IMR-90 (cell line): ENCODE results near the gene BAZ2B. TPM values are rescaled to one million over a fixed set of nuclear protein-coding genes. Genes with fewer than 3 reads are reported as not detected.

Experiments
- ATAC-seq: fragments of 200-7000 bp; cut with Tn5 transposase; 2 replicates; pipeline ENCODE4 v1.9.1; 2020; ENCODE audit warnings: low read depth, mild to moderate bottlenecking, moderate library complexity
- BruUV-seq: library from RNA; stranded (reverse); fragments of 400-500 nt; replicated peaks from 2 replicates; lab custom pipeline; 2021; lab: Mats Ljungman, UMichigan
- CTCF ChIA-PET: fragments of 300-600 bp; formaldehyde crosslinking; extraction: SDS; loops from one replicate; lab custom pipeline; 2021; ENCODE audit warnings: antibody characterized with exemption; lab: Yijun Ruan, JAX
- POLR2A ChIA-PET: fragments of 300-600 bp; sonication (Branson Sonifier 250); formaldehyde crosslinking; loops from one replicate; lab custom pipeline; 2022; ENCODE audit warnings: antibody characterized with exemption; ENCODE audit not compliant: unreplicated experiment; lab: Charles Lee
- DNase-seq: peaks from one replicate; pipeline ENCODE4 v3.0.0; 2013
- H2AFZ ChIP-seq: replicated peaks from 2 replicates; pipeline ENCODE3; 2013; ENCODE audit warnings: low read length, mild to moderate bottlenecking; ENCODE audit not compliant: poor library complexity
- H2AK5ac ChIP-seq: 2 replicates; pipeline ENCODE4 v1.6.1; 2013; ENCODE audit warnings: low read depth, low read length, inconsistent platforms
- H2AK9ac ChIP-seq: replicated peaks from 2 replicates; pipeline ENCODE3; 2013; ENCODE audit warnings: mild to moderate bottlenecking, low read depth, low read length, moderate library complexity; ENCODE audit not compliant: poor library complexity
- H2BK120ac ChIP-seq: 2 replicates; pipeline ENCODE4 v1.6.1; 2013; ENCODE audit warnings: low read depth, low read length, inconsistent platforms
- H2BK15ac ChIP-seq: 3 replicates; pipeline ENCODE4 v1.6.1; 2013; ENCODE audit warnings: low read depth, low read length, inconsistent platforms
- H2BK20ac ChIP-seq: 2 replicates; pipeline ENCODE4 v1.6.1; 2013; ENCODE audit warnings: low read depth, mild to moderate bottlenecking, inconsistent platforms, low read length, moderate library complexity
- H2BK5ac ChIP-seq: 2 replicates; pipeline ENCODE4 v1.6.1; 2013; ENCODE audit warnings: mild to moderate bottlenecking, low read depth, low read length, inconsistent platforms; ENCODE audit not compliant: poor library complexity, severe bottlenecking
- H3K14ac ChIP-seq: replicated peaks from 2 replicates; pipeline ENCODE4 v1.6.1; 2013; ENCODE audit warnings: low read depth, low read length, inconsistent platforms
- H3K18ac ChIP-seq: 2 replicates; pipeline ENCODE4 v1.6.1; 2013; ENCODE audit warnings: low read depth, low read length, control low read depth
- H3K23ac ChIP-seq: 2 replicates; pipeline ENCODE4 v1.6.1; 2013; ENCODE audit warnings: low read depth, low read length, inconsistent platforms
- H3K27ac ChIP-seq: 2 replicates; pipeline ENCODE4 v1.5.1; 2013; ENCODE audit warnings: mild to moderate bottlenecking, control low read depth, low read length; ENCODE audit not compliant: insufficient read depth
- H3K27me3 ChIP-seq: 2 replicates; pipeline ENCODE4 v1.6.1; 2013; ENCODE audit warnings: low read length; ENCODE audit not compliant: control insufficient read depth, insufficient read depth
- H3K36me3 ChIP-seq: 2 replicates; pipeline ENCODE4 v1.6.1; 2013; ENCODE audit warnings: low read length, mixed read lengths; ENCODE audit not compliant: control insufficient read depth, insufficient read depth
- H3K4ac ChIP-seq: 2 replicates; pipeline ENCODE4 v1.6.1; 2013; ENCODE audit warnings: low read depth, low read length, inconsistent platforms
- H3K4me1 ChIP-seq: 2 replicates; pipeline ENCODE4 v1.6.1; 2013; ENCODE audit warnings: low read length, mixed read lengths; ENCODE audit not compliant: control insufficient read depth, insufficient read depth
- H3K4me2 ChIP-seq: 2 replicates; pipeline ENCODE4 v1.6.1; 2013; ENCODE audit warnings: low read depth, mild to moderate bottlenecking, control low read depth, low read length, moderate library complexity
- H3K4me3 ChIP-seq: 2 replicates; pipeline ENCODE4 v1.5.1; 2013; ENCODE audit warnings: low read depth, mild to moderate bottlenecking, control low read depth, low read length, moderate library complexity; ENCODE audit not compliant: insufficient read depth
- H3K56ac ChIP-seq: 2 replicates; pipeline ENCODE4 v1.6.1; 2013; ENCODE audit warnings: low read length, inconsistent platforms; ENCODE audit not compliant: insufficient read depth; ENCODE audit errors: extremely low read depth
- H3K79me1 ChIP-seq, 2 experiments: 2 replicates each; pipeline ENCODE4 v1.6.1; 2013; ENCODE audit warnings: low read length in 2 of 2, inconsistent platforms in 1 of 2, low read depth in 1 of 2
- H3K9ac ChIP-seq: 2 replicates; pipeline ENCODE4 v1.6.1; 2013; ENCODE audit warnings: low read depth, low read length, control low read depth
- H3K9me1 ChIP-seq: 2 replicates; pipeline ENCODE4 v1.6.1; 2013; ENCODE audit warnings: low read length, inconsistent platforms; ENCODE audit not compliant: insufficient read depth
- H3K9me3 ChIP-seq: 2 replicates; pipeline ENCODE4 v1.6.1; 2013; ENCODE audit warnings: low read length; ENCODE audit not compliant: control insufficient read depth, insufficient read depth
- H4K20me1 ChIP-seq: 2 replicates; pipeline ENCODE4 v1.6.1; 2013; ENCODE audit warnings: low read length, inconsistent platforms; ENCODE audit not compliant: insufficient read depth
- H4K5ac ChIP-seq: 2 replicates; pipeline ENCODE4 v1.6.1; 2013; ENCODE audit warnings: mild to moderate bottlenecking, low read depth, low read length, control low read depth
- H4K8ac ChIP-seq, 2 experiments: 2 replicates each; pipeline ENCODE4 v1.6.1; 2013; ENCODE audit warnings: low read depth in 2 of 2, low read length in 2 of 2, control low read depth in 1 of 2, inconsistent platforms in 1 of 2
- H4K91ac ChIP-seq: 2 replicates; pipeline ENCODE4 v1.6.1; 2013; ENCODE audit warnings: low read depth, low read length, inconsistent platforms; ENCODE audit not compliant: insufficient read depth
- CEBPB ChIP-seq: IDR thresholded peaks from 2 replicates; pipeline ENCODE4 v1.6.1; 2012; ENCODE audit warnings: low read depth, low read length, improper control_type of control experiment
- FOS ChIP-seq: fragments of 150-350 bp; IDR thresholded peaks from 2 replicates; pipeline ENCODE4 v1.6.1; 2016; ENCODE audit warnings: low read depth, low read length
- POLR2A ChIP-seq: IDR thresholded peaks from 2 replicates; pipeline ENCODE4 v1.6.1; 2012; ENCODE audit warnings: mild to moderate bottlenecking, low read depth, low read length
- RAD21 ChIP-seq: IDR thresholded peaks from 2 replicates; pipeline ENCODE4 v1.6.1; 2012; ENCODE audit warnings: low read length, improper control_type of control experiment
- RCOR1 ChIP-seq: IDR thresholded peaks from 2 replicates; pipeline ENCODE4 v1.6.1; 2012; ENCODE audit warnings: mild to moderate bottlenecking, low read length, improper control_type of control experiment; ENCODE audit not compliant: insufficient replicate concordance
- RFX5 ChIP-seq: IDR thresholded peaks from 2 replicates; pipeline ENCODE4 v1.8.0; 2012; ENCODE audit warnings: low read depth, mild to moderate bottlenecking, low read length, moderate library complexity
- SMC3 ChIP-seq: fragments of 150-350 bp; IDR thresholded peaks from 2 replicates; pipeline ENCODE4 v1.6.1; 2016; ENCODE audit warnings: low read depth, mild to moderate bottlenecking, antibody characterized with exemption, low read length, moderate library complexity
- WGBS, 2 experiments: methylation state at CpG; one replicate each; pipeline versions ENCODE4 v1.1.5 to v1.1.7; 2013; ENCODE audit warnings: missing lambda C conversion rate in 2 of 2; ENCODE audit not compliant: insufficient read length in 1 of 2; ENCODE audit errors: extremely low coverage in 2 of 2; 5-methylcytosine and 5-hydroxymethylcytosine counted together
- dilution Hi-C: fragments of 300-500 bp; cut with HindIII; formaldehyde crosslinking; loops from one replicate; pipeline ENCODE4 v1.14.3; 2018; ENCODE audit warnings: low sequenced_read_pairs; ENCODE audit not compliant: unreplicated experiment
- in situ Hi-C: fragments of 300-500 bp; cut with MboI; formaldehyde crosslinking; loops from 3 replicates; pipeline ENCODE4 v1.14.3; 2019; ENCODE audit warnings: low sequenced_read_pairs, inconsistent platforms, mixed read lengths
- intact Hi-C: fragments of 100-400 bp; cut with micrococcal nuclease; formaldehyde crosslinking; loops from 2 replicates; pipeline ENCODE4 v1.10.0; 2022
- polyA plus RNA-seq, 3 experiments: library from polyadenylated mRNA; depleted of rRNA; stranded (reverse); fragments of >200 nt; gene quantifications; 2 replicates each; pipeline ENCODE4 v1.2.3, GENCODE V29; 2012; ENCODE audit warnings: low replicate concordance in 1 of 3
- total RNA-seq: library from RNA; depleted of rRNA; stranded (reverse); fragments of >200 nt; gene quantifications from 2 replicates; pipeline ENCODE4 v1.2.3, GENCODE V29; 2012
- TF ChIP-seq, protein P1 (sequence below): conservative IDR thresholded peaks from 2 replicates; pipeline ENCODE4 v1.5.1; 2012; ENCODE audit warnings: mild to moderate bottlenecking, low read depth, low read length, improper control_type of control experiment

BAZ2B gene
- total and polyA plus RNA-seq, 2 of the 4 experiments (the other 2 are of a cell fraction) = 8.9 to 42.1 TPM

DNA sequence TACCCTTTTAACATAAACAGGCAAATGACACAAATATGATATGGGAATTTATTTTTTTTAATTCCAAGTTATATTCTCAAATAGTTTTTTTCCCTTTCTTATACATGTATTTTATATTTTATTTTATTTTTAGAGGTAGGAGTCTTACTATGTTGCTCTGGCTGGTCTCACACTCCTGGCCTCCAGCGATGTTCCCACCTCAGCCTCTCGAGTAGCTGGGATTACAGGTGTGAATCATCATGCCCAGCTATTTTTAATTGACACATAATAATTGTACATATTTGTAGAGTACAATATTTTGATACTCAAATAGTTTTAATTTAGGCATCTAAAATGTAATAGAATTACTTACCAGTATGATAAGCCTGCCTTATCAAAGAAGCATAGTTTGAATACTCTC lies 12.2 kb downstream of the BAZ2B start:
- intact Hi-C loops = no loop called here
- H2BK20ac ChIP-seq = no peak overlapping the region
- H4K91ac ChIP-seq = no peak overlapping the region
- CTCF ChIA-PET = no interaction called here
- no peaks in the 10 kb centered on the region for H3K27me3 ChIP-seq
- no peak overlapping the region for H3K27ac ChIP-seq
- POLR2A ChIA-PET = no interaction called here
- H3K4me3 ChIP-seq = no peak overlapping the region
- no peak overlapping the region for H2AK9ac ChIP-seq
- H2BK5ac ChIP-seq = no peak overlapping the region
- in situ Hi-C loops = no loop called here
- no CpG with 5 or more reads among the region's 2 CpGs for WGBS, 2 experiments
- H3K18ac ChIP-seq = no peak overlapping the region
- no peak for DNase-seq
- no peak overlapping the region for H3K56ac ChIP-seq
- H2AK5ac ChIP-seq = no peak overlapping the region
- H3K36me3 ChIP-seq = 0 out of 2 replicates have a peak, but pooled peaks cover 2% of the 10 kb centered on the region
- H4K8ac ChIP-seq = no peak overlapping the region
- no TSS peak for BruUV-seq
- no peaks in the 10 kb centered on the region for H3K9me3 ChIP-seq
- H4K20me1 ChIP-seq = peaks cover 14% of the 10 kb centered on the region
- H3K23ac ChIP-seq = no peak overlapping the region
- TF ChIP-seq POLR2A = no peak
- no peak for TF ChIP-seq CEBPB
- no peak for TF ChIP-seq FOS
- no peak for TF ChIP-seq RAD21
- TF ChIP-seq RFX5 = no peak
- TF ChIP-seq SMC3 = no peak
- no peak for TF ChIP-seq RCOR1
- TF ChIP-seq, protein P1, sequence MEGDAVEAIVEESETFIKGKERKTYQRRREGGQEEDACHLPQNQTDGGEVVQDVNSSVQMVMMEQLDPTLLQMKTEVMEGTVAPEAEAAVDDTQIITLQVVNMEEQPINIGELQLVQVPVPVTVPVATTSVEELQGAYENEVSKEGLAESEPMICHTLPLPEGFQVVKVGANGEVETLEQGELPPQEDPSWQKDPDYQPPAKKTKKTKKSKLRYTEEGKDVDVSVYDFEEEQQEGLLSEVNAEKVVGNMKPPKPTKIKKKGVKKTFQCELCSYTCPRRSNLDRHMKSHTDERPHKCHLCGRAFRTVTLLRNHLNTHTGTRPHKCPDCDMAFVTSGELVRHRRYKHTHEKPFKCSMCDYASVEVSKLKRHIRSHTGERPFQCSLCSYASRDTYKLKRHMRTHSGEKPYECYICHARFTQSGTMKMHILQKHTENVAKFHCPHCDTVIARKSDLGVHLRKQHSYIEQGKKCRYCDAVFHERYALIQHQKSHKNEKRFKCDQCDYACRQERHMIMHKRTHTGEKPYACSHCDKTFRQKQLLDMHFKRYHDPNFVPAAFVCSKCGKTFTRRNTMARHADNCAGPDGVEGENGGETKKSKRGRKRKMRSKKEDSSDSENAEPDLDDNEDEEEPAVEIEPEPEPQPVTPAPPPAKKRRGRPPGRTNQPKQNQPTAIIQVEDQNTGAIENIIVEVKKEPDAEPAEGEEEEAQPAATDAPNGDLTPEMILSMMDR = no peak
- dilution Hi-C loops = no loop called here
- H3K9me1 ChIP-seq = peaks cover 2% of the 10 kb centered on the region; the same call in 1 of the 2 replicates
- peaks cover 14 to 35% of the 10 kb centered on the region in 2 experiments for H3K79me1 ChIP-seq
- no peak for ATAC-seq
- H2AFZ ChIP-seq = no peak overlapping the region
- no peak overlapping the region for H3K4me2 ChIP-seq
- H3K4ac ChIP-seq = no peak overlapping the region
- H3K9ac ChIP-seq = no peak overlapping the region
- peaks cover 3% of the 10 kb centered on the region for H3K4me1 ChIP-seq
- H3K14ac ChIP-seq = no peak overlapping the region
- no peak overlapping the region for H2BK15ac ChIP-seq
- H4K5ac ChIP-seq = no peak overlapping the region
- no peak overlapping the region for H2BK120ac ChIP-seq
